ENCODE measurements around the gene EXD1. TPM values are rescaled to one million over a fixed set of nuclear protein-coding genes. Genes with fewer than 3 reads are reported as not detected.

EXD1 gene
- total and polyA plus RNA-seq, 2 of the 13 experiments (the other 11 are each of a cell fraction or from before 2014, with no cell fraction given): not detected

DNA sequence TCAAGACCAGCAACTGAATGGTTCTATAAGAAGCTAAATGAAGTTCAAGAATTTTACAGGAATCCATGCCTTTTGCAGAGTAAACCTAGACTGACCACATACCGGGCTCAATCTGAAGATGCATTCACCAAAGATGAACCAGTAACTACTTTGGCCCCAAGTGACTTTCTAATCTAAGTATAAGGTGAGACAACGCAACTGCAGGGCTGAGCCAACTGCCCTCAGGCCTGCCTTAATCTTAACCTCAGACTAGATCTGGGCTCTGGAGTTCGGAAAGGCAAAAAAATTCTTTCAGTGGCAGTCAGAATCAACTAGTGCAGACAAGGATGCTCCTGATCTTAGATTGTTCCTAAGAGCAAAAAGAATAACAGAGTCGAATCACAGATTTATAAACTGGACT lies 48.3 kb downstream of the EXD1 start:
- ATAC-seq: no peak
- no peak overlapping the region for H3K27ac ChIP-seq (ENCODE audit: extremely low read length, insufficient read depth, low read length)
- BruUV-seq (replicated peaks): no TSS peak
- H4K20me1 ChIP-seq (ENCODE audit: insufficient read depth, low read length): no peaks in the 10 kb centered on the region
- intact Hi-C loops (cut with micrococcal nuclease; ENCODE audit: unreplicated experiment) (loop anchor here (10.0 kb wide), 1 partner anchor 157 kb away; no protein-coding TSS in a partner anchor), in situ Hi-C loops (cut with HindIII; ENCODE audit: extremely low pct_ligation_motif_present, low pct_unique_long_range_greater_than_20kb) (loop anchor here (5.0 kb wide), 1 partner anchor 280 kb away; no protein-coding TSS in a partner anchor)
- H3K79me2 ChIP-seq (ENCODE audit: insufficient read depth, low read length): no peaks in the 10 kb centered on the region
- no peak overlapping the region for H2AFZ ChIP-seq (ENCODE audit: low read length)
- no peak for DNase-seq (ENCODE audit: low spot score)
- no peak overlapping the region for H3K4me3 ChIP-seq (replicated peaks in 1 of 3; ENCODE audit: insufficient read depth in 1 of 3, low read depth in 2 of 3, low read length in 3 of 3)
- TF ChIP-seq GATAD2A (CRISPR knock-in tag; IDR thresholded peaks at IDR 0.05): no peak
- TF ChIP-seq ZNF879 (CRISPR knock-in tag; IDR thresholded peaks at IDR 0.05): no peak
- no peak for TF ChIP-seq PAWR (CRISPR knock-in tag; IDR thresholded peaks at IDR 0.05; ENCODE audit: borderline replicate concordance)
- no peak for TF ChIP-seq SNRNP70 (IDR thresholded peaks at IDR 0.05; ENCODE audit: low read depth, low read length)
- H3K36me3 ChIP-seq (replicated peaks in 1 of 2; ENCODE audit: control insufficient read depth in 1 of 2, insufficient read depth in 2 of 2, low read length in 2 of 2): no peaks in the 10 kb centered on the region
- 22% methylated on average over 3 of the region's 4 CpGs for WGBS (ENCODE audit: low lambda C conversion rate)
- no peak for FAIRE-seq
- no peak overlapping the region for H3K4me2 ChIP-seq (ENCODE audit: low read depth, low read length)
- H3K9ac ChIP-seq (ENCODE audit: insufficient read depth, low read depth, low read length): no peak overlapping the region
- peaks cover 0 to 1% of the 10 kb centered on the region in 2 experiments; a peak in 1 of 5 replicates for H3K27me3 ChIP-seq (ENCODE audit: control insufficient read depth in 1 of 2, insufficient read depth in 2 of 2, low read length in 2 of 2)
- ChIA-PET POLR2A (no interaction called here), CTCF (ENCODE audit: low intra/inter-chr PET ratio, low total read pairs) (interaction anchor here (1.3 kb wide), 1 partner anchor 278 kb away, joined by 3 read pairs; no protein-coding TSS in a partner anchor)
- no peaks in the 10 kb centered on the region for H3K4me1 ChIP-seq (ENCODE audit: insufficient read depth, low read length)
- H3K9me3 ChIP-seq (ENCODE audit: low read length): no peaks in the 10 kb centered on the region

DNA sequence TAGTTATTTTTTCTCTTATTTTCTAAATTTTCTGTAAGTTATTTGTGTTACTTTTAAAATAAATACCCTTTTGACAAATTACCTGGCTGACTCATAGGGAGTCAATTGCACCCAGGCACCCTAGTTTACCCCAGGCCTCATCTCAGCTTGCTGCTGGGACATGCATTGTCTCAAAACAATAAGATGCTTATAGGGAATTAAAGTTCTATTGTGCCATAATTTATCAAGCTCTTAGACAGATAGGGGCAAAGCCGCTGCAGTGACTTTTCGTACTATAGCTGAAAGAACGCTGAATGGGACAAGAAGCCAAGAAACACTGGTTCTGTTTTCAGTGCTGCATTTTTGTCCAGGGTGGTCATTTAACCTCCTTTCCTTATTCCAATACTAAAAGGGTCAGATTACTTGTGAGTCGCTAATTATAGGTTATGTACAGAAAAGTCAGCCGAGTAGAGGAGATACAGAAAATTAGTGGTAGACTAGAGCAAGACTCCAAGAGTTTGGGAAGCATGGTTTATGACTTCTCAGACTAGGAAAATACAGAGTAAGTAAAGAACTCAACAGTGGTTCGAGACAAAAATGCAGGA lies 50.3 kb downstream of the EXD1 start:
- H3K27me3 ChIP-seq (ENCODE audit: control insufficient read depth in 1 of 2, insufficient read depth in 2 of 2, low read length in 2 of 2): peaks cover 0 to 1% of the 10 kb centered on the region in 2 experiments; a peak in 1 of 5 replicates
- DNase-seq (ENCODE audit: low spot score) (no peak), FAIRE-seq (no peak), ATAC-seq (no peak)
- no peak overlapping the region for H3K4me3 ChIP-seq (replicated peaks in 1 of 3; ENCODE audit: insufficient read depth in 1 of 3, low read depth in 2 of 3, low read length in 3 of 3)
- in situ Hi-C loops (cut with HindIII; ENCODE audit: extremely low pct_ligation_motif_present, low pct_unique_long_range_greater_than_20kb): loop anchor here (5.0 kb wide), 1 partner anchor 278 kb away; no protein-coding TSS in a partner anchor
- no peak overlapping the region for H3K4me2 ChIP-seq (ENCODE audit: low read depth, low read length)
- no peaks in the 10 kb centered on the region for H3K4me1 ChIP-seq (ENCODE audit: insufficient read depth, low read length)
- H3K27ac ChIP-seq (ENCODE audit: extremely low read length, insufficient read depth, low read length): no peak overlapping the region
- H3K36me3 ChIP-seq (replicated peaks in 1 of 2; ENCODE audit: control insufficient read depth in 1 of 2, insufficient read depth in 2 of 2, low read length in 2 of 2): no peaks in the 10 kb centered on the region
- H3K9me3 ChIP-seq (ENCODE audit: low read length): no peaks in the 10 kb centered on the region
- ChIA-PET CTCF (ENCODE audit: low intra/inter-chr PET ratio, low total read pairs) (no interaction called here), POLR2A (no interaction called here)
- BruUV-seq (replicated peaks): no TSS peak
- TF ChIP-seq, protein P1, sequence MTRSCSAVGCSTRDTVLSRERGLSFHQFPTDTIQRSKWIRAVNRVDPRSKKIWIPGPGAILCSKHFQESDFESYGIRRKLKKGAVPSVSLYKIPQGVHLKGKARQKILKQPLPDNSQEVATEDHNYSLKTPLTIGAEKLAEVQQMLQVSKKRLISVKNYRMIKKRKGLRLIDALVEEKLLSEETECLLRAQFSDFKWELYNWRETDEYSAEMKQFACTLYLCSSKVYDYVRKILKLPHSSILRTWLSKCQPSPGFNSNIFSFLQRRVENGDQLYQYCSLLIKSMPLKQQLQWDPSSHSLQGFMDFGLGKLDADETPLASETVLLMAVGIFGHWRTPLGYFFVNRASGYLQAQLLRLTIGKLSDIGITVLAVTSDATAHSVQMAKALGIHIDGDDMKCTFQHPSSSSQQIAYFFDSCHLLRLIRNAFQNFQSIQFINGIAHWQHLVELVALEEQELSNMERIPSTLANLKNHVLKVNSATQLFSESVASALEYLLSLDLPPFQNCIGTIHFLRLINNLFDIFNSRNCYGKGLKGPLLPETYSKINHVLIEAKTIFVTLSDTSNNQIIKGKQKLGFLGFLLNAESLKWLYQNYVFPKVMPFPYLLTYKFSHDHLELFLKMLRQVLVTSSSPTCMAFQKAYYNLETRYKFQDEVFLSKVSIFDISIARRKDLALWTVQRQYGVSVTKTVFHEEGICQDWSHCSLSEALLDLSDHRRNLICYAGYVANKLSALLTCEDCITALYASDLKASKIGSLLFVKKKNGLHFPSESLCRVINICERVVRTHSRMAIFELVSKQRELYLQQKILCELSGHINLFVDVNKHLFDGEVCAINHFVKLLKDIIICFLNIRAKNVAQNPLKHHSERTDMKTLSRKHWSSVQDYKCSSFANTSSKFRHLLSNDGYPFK (CRISPR knock-in tag; IDR thresholded peaks at IDR 0.05; ENCODE audit: borderline replicate concordance): no peak
- TF ChIP-seq ZNF607 (CRISPR knock-in tag; IDR thresholded peaks at IDR 0.05; ENCODE audit: borderline replicate concordance) (no peak), ZNF33A (CRISPR knock-in tag; IDR thresholded peaks at IDR 0.05; ENCODE audit: borderline replicate concordance) (no peak), MZF1 (CRISPR knock-in tag; IDR thresholded peaks at IDR 0.05; ENCODE audit: borderline replicate concordance) (no peak), CEBPG (CRISPR knock-in tag; IDR thresholded peaks at IDR 0.05) (no peak)
- TF ChIP-seq, protein P2, sequence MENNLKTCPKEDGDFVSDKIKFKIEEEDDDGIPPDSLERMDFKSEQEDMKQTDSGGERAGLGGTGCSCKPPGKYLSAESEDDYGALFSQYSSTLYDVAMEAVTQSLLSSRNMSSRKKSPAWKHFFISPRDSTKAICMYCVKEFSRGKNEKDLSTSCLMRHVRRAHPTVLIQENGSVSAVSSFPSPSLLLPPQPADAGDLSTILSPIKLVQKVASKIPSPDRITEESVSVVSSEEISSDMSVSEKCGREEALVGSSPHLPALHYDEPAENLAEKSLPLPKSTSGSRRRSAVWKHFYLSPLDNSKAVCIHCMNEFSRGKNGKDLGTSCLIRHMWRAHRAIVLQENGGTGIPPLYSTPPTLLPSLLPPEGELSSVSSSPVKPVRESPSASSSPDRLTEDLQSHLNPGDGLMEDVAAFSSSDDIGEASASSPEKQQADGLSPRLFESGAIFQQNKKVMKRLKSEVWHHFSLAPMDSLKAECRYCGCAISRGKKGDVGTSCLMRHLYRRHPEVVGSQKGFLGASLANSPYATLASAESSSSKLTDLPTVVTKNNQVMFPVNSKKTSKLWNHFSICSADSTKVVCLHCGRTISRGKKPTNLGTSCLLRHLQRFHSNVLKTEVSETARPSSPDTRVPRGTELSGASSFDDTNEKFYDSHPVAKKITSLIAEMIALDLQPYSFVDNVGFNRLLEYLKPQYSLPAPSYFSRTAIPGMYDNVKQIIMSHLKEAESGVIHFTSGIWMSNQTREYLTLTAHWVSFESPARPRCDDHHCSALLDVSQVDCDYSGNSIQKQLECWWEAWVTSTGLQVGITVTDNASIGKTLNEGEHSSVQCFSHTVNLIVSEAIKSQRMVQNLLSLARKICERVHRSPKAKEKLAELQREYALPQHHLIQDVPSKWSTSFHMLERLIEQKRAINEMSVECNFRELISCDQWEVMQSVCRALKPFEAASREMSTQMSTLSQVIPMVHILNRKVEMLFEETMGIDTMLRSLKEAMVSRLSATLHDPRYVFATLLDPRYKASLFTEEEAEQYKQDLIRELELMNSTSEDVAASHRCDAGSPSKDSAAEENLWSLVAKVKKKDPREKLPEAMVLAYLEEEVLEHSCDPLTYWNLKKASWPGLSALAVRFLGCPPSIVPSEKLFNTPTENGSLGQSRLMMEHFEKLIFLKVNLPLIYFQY (CRISPR knock-in tag; IDR thresholded peaks at IDR 0.05; ENCODE audit: borderline replicate concordance): no peak
- H3K79me2 ChIP-seq (ENCODE audit: insufficient read depth, low read length): no peaks in the 10 kb centered on the region
- no peak overlapping the region for H3K9ac ChIP-seq (ENCODE audit: insufficient read depth, low read depth, low read length)
- 51% methylated on average over 6 of the region's 6 CpGs for WGBS (ENCODE audit: low lambda C conversion rate)
- intact Hi-C loops (cut with micrococcal nuclease; ENCODE audit: unreplicated experiment): loop anchor here (10.0 kb wide), 1 partner anchor 155 kb away; no protein-coding TSS in a partner anchor
- no peaks in the 10 kb centered on the region for H4K20me1 ChIP-seq (ENCODE audit: insufficient read depth, low read length)
- no peak overlapping the region for H2AFZ ChIP-seq (ENCODE audit: low read length)

All from HepG2 (cell line).